ENCODE measurements around the gene SERGEF.

- TF ChIP-seq, protein P1, sequence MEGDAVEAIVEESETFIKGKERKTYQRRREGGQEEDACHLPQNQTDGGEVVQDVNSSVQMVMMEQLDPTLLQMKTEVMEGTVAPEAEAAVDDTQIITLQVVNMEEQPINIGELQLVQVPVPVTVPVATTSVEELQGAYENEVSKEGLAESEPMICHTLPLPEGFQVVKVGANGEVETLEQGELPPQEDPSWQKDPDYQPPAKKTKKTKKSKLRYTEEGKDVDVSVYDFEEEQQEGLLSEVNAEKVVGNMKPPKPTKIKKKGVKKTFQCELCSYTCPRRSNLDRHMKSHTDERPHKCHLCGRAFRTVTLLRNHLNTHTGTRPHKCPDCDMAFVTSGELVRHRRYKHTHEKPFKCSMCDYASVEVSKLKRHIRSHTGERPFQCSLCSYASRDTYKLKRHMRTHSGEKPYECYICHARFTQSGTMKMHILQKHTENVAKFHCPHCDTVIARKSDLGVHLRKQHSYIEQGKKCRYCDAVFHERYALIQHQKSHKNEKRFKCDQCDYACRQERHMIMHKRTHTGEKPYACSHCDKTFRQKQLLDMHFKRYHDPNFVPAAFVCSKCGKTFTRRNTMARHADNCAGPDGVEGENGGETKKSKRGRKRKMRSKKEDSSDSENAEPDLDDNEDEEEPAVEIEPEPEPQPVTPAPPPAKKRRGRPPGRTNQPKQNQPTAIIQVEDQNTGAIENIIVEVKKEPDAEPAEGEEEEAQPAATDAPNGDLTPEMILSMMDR (IDR thresholded peaks at IDR 0.05; ENCODE audit: low read depth, low read length, missing input control): no peak
- TF ChIP-seq RAD21 (IDR thresholded peaks at IDR 0.05) (no peak), GABPA (IDR thresholded peaks at IDR 0.05 in 1 of 2, conservative IDR thresholded peaks at IDR 0.05 in 1 of 2) (no peak), HNF4G (IDR thresholded peaks at IDR 0.05) (no peak), SP1 (IDR thresholded peaks at IDR 0.05) (no peak), ZBTB33 (IDR thresholded peaks at IDR 0.05) (no peak), TAF1 (conservative IDR thresholded peaks at IDR 0.05) (no peak), YY1 (IDR thresholded peaks at IDR 0.05) (no peak), RXRA (IDR thresholded peaks at IDR 0.05) (no peak), EGR1 (IDR thresholded peaks at IDR 0.05; ENCODE audit: low read depth in 2 of 2) (no peak), ATF3 (IDR thresholded peaks at IDR 0.05) (no peak), FOXA1 (IDR thresholded peaks at IDR 0.05) (no peak)
- TF ChIP-seq, protein P2, sequence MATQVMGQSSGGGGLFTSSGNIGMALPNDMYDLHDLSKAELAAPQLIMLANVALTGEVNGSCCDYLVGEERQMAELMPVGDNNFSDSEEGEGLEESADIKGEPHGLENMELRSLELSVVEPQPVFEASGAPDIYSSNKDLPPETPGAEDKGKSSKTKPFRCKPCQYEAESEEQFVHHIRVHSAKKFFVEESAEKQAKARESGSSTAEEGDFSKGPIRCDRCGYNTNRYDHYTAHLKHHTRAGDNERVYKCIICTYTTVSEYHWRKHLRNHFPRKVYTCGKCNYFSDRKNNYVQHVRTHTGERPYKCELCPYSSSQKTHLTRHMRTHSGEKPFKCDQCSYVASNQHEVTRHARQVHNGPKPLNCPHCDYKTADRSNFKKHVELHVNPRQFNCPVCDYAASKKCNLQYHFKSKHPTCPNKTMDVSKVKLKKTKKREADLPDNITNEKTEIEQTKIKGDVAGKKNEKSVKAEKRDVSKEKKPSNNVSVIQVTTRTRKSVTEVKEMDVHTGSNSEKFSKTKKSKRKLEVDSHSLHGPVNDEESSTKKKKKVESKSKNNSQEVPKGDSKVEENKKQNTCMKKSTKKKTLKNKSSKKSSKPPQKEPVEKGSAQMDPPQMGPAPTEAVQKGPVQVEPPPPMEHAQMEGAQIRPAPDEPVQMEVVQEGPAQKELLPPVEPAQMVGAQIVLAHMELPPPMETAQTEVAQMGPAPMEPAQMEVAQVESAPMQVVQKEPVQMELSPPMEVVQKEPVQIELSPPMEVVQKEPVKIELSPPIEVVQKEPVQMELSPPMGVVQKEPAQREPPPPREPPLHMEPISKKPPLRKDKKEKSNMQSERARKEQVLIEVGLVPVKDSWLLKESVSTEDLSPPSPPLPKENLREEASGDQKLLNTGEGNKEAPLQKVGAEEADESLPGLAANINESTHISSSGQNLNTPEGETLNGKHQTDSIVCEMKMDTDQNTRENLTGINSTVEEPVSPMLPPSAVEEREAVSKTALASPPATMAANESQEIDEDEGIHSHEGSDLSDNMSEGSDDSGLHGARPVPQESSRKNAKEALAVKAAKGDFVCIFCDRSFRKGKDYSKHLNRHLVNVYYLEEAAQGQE (IDR thresholded peaks at IDR 0.05): no peak
- TF ChIP-seq, protein P3, sequence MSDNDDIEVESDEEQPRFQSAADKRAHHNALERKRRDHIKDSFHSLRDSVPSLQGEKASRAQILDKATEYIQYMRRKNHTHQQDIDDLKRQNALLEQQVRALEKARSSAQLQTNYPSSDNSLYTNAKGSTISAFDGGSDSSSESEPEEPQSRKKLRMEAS (IDR thresholded peaks at IDR 0.05): no peak
These were observed 137.0 kb downstream of the SERGEF start for GRCh38 chr11:17875891-17876290.
